Colonic mucosa (tissue), 4 donors: ENCODE data around the gene S100A9. TPM values are rescaled to one million over a fixed set of nuclear protein-coding genes. Genes with fewer than 3 reads are reported as not detected.
A peak's percentile ranks its signal among the peaks of the same experiment; 100 is the strongest.

Source experiments
- DNase-seq: peaks from one replicate; pipeline ENCODE4 v3.0.0-alpha.2; 2020
- H3K27ac ChIP-seq: fragments of 200-600 bp; one replicate; pipeline ENCODE4 v1.8.0; 2021
- H3K27me3 ChIP-seq: fragments of 200-600 bp; one replicate; pipeline ENCODE4 v1.8.0; 2021
- H3K36me3 ChIP-seq: fragments of 200-600 bp; one replicate; pipeline ENCODE4 v1.8.0; 2021
- H3K4me1 ChIP-seq: fragments of 200-600 bp; one replicate; pipeline ENCODE4 v1.8.0; 2021; ENCODE audit warnings: mild to moderate bottlenecking
- H3K4me3 ChIP-seq: fragments of 200-600 bp; one replicate; pipeline ENCODE4 v1.8.0; 2021
- H3K9ac ChIP-seq, 2 donors: one replicate each; pipeline ENCODE4 v1.7.0; 2013; ENCODE audit warnings: control low read depth in 2 of 2, low read depth in 2 of 2, low read length in 2 of 2
- H3K9me3 ChIP-seq: fragments of 200-600 bp; one replicate; pipeline ENCODE4 v1.8.0; 2021
- intact Hi-C: fragments of 100-400 bp; cut with DNase I; formaldehyde crosslinking; loops from one replicate; pipeline ENCODE4 v1.14.1; 2022
- total RNA-seq, 2 donors: library from RNA; stranded (reverse); fragmentation: NEBNext Ultra II Directional in 1 of 2; extraction: Animal tissue kit (Norgen Biotek cat#: 25700) in 1 of 2; gene quantifications; one replicate each; pipeline ENCODE4 v1.2.1, GENCODE V29; 2021
- TF ChIP-seq, protein P1 (sequence below): fragments of 200-600 bp; IDR thresholded peaks from one replicate; pipeline ENCODE4 v1.8.0; 2022; ENCODE audit warnings: antibody characterized with exemption, mild to moderate bottlenecking
- donor health status: healthy.
- donor health status: DM: no; HTN: no; CAD: no.
- donor health status: DM: no; HTN: no; CAD: no.

The S100A9 gene
- total RNA-seq: 10 to 100 TPM; 16.3 to 34.9 TPM

DNA sequence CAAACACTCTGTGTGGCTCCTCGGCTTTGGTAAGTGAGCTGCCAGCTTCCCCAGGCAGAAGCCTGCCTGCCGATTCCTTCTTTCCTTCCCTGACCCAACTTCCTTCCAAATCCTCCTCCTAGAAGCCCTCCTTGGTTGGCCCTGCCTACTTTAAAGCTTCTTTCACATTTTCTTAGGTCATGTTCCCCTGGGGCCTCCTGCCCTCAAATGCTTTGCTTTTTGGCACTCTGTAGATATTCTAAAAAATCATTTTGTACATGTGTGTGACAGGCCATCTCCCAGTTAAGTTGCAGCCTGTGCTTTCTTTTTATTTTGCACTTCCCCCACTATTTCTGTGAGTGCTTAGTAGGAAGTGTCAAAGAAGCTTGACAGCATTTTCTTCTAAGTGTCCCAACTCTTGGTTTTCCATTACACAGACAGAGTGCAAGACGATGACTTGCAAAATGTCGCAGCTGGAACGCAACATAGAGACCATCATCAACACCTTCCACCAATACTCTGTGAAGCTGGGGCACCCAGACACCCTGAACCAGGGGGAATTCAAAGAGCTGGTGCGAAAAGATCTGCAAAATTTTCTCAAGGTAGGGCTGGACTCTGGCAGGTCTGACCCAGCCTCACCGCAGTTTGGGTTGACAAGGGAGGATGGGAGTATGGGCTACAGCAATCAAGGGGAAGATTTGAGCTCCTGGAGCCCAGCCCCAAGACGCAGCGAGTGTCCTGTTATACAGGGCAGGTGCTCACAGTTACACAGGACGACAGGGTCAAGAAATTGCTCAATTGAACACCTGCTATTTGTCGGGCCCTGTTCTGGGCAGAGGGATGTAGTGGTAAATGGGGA lies at the start of gene S100A9:
Gene S100A9, plus strand, starts transcription at position 2 of the 838 bp plus-strand sequence. Its CDS starts 430 bp downstream, at position 432.
- intact Hi-C loops: loop anchor here (10.0 kb wide), 2 partner anchors 47 to 207 kb away; partner anchors contain the start of gene S100A2
- Histone ChIP-seq H3K4me1 (peaks cover 5% of the 10 kb centered on the region), H3K36me3 (no peaks in the 10 kb centered on the region), H3K4me3 (no peak within 1 kb of the TSS), H3K27ac (peak within 1 kb of the TSS; percentile 3), H3K9me3 (no peaks in the 10 kb centered on the region), H3K9ac (no peak within 1 kb of the TSS), H3K27me3 (no peaks in the 10 kb centered on the region)
- TF ChIP-seq, protein P1, sequence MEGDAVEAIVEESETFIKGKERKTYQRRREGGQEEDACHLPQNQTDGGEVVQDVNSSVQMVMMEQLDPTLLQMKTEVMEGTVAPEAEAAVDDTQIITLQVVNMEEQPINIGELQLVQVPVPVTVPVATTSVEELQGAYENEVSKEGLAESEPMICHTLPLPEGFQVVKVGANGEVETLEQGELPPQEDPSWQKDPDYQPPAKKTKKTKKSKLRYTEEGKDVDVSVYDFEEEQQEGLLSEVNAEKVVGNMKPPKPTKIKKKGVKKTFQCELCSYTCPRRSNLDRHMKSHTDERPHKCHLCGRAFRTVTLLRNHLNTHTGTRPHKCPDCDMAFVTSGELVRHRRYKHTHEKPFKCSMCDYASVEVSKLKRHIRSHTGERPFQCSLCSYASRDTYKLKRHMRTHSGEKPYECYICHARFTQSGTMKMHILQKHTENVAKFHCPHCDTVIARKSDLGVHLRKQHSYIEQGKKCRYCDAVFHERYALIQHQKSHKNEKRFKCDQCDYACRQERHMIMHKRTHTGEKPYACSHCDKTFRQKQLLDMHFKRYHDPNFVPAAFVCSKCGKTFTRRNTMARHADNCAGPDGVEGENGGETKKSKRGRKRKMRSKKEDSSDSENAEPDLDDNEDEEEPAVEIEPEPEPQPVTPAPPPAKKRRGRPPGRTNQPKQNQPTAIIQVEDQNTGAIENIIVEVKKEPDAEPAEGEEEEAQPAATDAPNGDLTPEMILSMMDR: no peak
- peak; percentile 15 for DNase-seq

DNA sequence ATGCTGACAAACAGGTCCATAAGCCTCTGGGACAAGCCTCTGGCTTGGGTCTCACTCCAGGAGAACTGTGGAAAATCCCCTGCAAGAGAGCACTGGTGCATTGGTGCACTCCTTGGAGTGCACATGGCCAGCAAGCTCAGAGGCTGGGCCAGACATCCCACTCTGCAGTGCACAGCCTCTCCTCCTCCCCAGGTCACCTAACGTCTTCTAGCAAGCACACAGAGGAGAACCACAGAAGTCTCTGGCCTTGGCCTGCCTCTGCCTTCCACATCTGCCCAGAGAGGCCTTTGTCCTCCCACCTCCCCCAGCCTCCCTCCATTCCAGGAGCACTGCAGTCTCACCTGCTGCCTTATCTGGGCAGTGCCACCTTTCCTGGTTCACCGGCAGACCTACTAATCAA lies 49.1 kb upstream of the S100A9 start:
- intact Hi-C loops: no loop called here
- no peak for DNase-seq
- Histone ChIP-seq H3K4me3 (no peak overlapping the region), H3K4me1 (no peaks in the 10 kb centered on the region), H3K27ac (no peak overlapping the region), H3K27me3 (no peaks in the 10 kb centered on the region), H3K36me3 (no peaks in the 10 kb centered on the region), H3K9me3 (no peaks in the 10 kb centered on the region), H3K9ac (no peak overlapping the region)
- TF ChIP-seq, protein P1: no peak

DNA sequence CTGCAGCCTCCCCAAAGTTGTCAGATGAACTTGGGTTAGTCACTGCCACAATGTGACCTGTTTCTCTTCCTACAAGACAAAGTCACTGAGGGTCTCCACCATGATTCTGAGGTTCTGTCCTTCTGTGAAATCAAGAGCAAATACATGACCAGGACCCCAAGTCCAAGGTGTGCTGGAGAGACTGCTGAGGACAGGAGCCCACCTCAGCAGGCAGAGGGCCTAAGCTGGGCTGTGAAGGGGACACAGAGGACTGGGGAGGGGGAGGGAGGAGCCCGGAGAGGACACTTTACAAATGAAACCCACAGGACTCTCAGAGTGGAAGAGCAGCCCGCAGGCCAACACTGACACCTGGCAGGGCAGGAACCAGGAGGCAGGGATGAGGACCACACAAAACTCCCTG lies 48.2 kb upstream of the S100A9 start:
- Histone ChIP-seq H3K36me3 (no peaks in the 10 kb centered on the region), H3K4me1 (no peaks in the 10 kb centered on the region), H3K27ac (no peak overlapping the region), H3K4me3 (no peak overlapping the region), H3K27me3 (no peaks in the 10 kb centered on the region), H3K9ac (no peak overlapping the region), H3K9me3 (no peaks in the 10 kb centered on the region)
- intact Hi-C loops: no loop called here
- TF ChIP-seq, protein P1: no peak
- no peak for DNase-seq

DNA sequence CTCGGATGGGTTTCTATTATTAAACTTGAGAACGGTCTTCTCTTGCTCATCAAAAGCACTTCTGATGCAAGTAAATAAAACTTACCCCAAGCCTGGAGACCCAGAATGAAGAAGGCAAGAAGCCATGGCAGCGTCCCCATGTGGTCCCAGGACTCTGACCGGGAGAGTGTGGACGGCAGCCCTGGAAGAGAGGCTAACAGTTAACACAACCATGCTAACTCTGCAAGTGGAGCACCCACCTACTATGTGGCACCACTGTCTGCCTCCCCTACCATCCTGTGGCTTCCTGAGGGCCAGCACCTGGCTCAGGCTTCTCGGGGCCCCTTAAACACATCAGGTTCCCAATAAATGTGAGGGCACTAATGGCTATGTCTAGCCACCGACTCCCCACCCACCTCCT lies 47.1 kb upstream of the S100A9 start:
- TF ChIP-seq, protein P1: no peak
- no peaks in the 10 kb centered on the region for H3K9me3 ChIP-seq
- no peaks in the 10 kb centered on the region for H3K36me3 ChIP-seq
- no peak overlapping the region for H3K4me3 ChIP-seq
- H3K4me1 ChIP-seq: no peaks in the 10 kb centered on the region
- no peak overlapping the region for H3K9ac ChIP-seq
- intact Hi-C loops: no loop called here
- no peaks in the 10 kb centered on the region for H3K27me3 ChIP-seq
- no peak overlapping the region for H3K27ac ChIP-seq
- no peak for DNase-seq

DNA sequence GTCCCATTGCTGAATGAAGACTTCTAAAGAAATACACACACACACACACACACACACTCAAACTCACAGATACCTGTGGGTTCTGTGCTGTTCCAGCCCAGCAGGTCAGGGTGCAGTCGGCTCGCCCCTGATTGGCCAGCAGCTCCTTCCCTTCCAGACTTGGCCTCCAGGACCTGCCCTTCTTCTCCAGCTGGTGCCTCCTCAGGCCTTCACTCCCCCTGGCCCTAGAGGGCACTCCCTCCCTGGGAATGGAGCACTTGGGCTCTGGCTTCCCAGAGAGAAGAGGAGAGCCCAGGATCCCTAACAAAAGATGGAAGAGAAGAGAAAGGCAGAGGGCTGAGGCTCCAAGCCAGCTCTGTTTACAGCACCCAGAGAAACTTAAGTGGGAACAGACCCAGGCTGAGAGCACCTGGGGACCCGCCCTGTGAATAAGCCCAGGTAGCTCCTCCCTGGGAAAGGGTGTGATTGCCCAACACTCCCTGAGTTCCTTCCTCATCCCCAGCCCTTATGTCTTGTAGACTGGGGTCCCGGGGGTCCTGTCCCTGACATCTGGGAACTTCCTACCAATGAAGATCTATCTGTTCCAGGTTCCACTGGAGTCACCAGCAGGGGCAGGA lies 45.0 kb upstream of the S100A9 start, which contains the start of gene PGLYRP3:
Gene PGLYRP3, minus strand, starts transcription at position 383 of the 617 bp plus-strand sequence. CDS start 2,287 bp downstream, outside the sequence.
- no peak within 1 kb of the TSS for H3K9ac ChIP-seq
- no peaks in the 10 kb centered on the region for H3K9me3 ChIP-seq
- TF ChIP-seq, protein P1: no peak
- DNase-seq: no peak
- no peak within 1 kb of the TSS for H3K27ac ChIP-seq
- no peaks in the 10 kb centered on the region for H3K4me1 ChIP-seq
- intact Hi-C loops: no loop called here
- H3K27me3 ChIP-seq: no peaks in the 10 kb centered on the region
- H3K4me3 ChIP-seq: no peak within 1 kb of the TSS
- H3K36me3 ChIP-seq: no peaks in the 10 kb centered on the region
